H1 (cell line): ENCODE results near the gene RSL24D1. TPM values are rescaled to one million over a fixed set of nuclear protein-coding genes. Genes with fewer than 3 reads are reported as not detected.

Experiments
- CTCF ChIA-PET: fragments of 300-600 bp; sonication (Branson Sonifier 250); formaldehyde crosslinking; loops from one replicate; lab custom pipeline; 2021; ENCODE audit not compliant: partially characterized antibody; lab: Charles Lee
- POLR2A ChIA-PET: fragments of 300-600 bp; sonication (Branson Sonifier 250); formaldehyde crosslinking; loops from one replicate; lab custom pipeline; 2021; ENCODE audit warnings: inconsistent platforms; ENCODE audit not compliant: partially characterized antibody; lab: Charles Lee
- DNase-seq, 2 experiments: peaks; one replicate each; pipeline versions ENCODE4 v3.0.0 to v3.0.0-alpha.2; 2010 to 2022; ENCODE audit warnings: low spot score in 2 of 2, low read depth in 1 of 2, mixed read lengths in 1 of 2
- FAIRE-seq: peaks from 2 replicates; lab custom pipeline; 2011; peaks lifted over from hg19 to GRCh38; lab: Jason Lieb, UNC
- H2AFZ ChIP-seq: 2 replicates; pipeline ENCODE4 v1.8.1; 2012; ENCODE audit warnings: low read length, inconsistent platforms
- H2AK5ac ChIP-seq: 2 replicates; pipeline ENCODE4 v1.6.1; 2013; ENCODE audit warnings: low read depth, low read length
- H2BK120ac ChIP-seq: replicated peaks from 2 replicates; pipeline ENCODE3; 2013; ENCODE audit warnings: low read depth, low read length, inconsistent platforms
- H2BK12ac ChIP-seq: 2 replicates; pipeline ENCODE4 v1.6.1; 2013; ENCODE audit warnings: low read depth, low read length
- H2BK15ac ChIP-seq: 2 replicates; pipeline ENCODE4 v1.6.1; 2013; ENCODE audit warnings: low read length
- H2BK20ac ChIP-seq: 2 replicates; pipeline ENCODE4 v1.6.1; 2013; ENCODE audit warnings: low read length
- H2BK5ac ChIP-seq: 2 replicates; pipeline ENCODE4 v1.6.1; 2013; ENCODE audit warnings: low read depth, low read length
- H3K14ac ChIP-seq: 2 replicates; pipeline ENCODE4 v1.6.1; 2013; ENCODE audit warnings: inconsistent platforms; ENCODE audit not compliant: insufficient read length
- H3K18ac ChIP-seq: 2 replicates; pipeline ENCODE4 v1.6.1; 2013; ENCODE audit warnings: low read length; ENCODE audit errors: extremely low read depth
- H3K23ac ChIP-seq: 2 replicates; pipeline ENCODE4 v1.6.1; 2013; ENCODE audit warnings: inconsistent platforms; ENCODE audit not compliant: insufficient read length
- H3K23me2 ChIP-seq: 2 replicates; pipeline ENCODE4 v1.6.1; 2013; ENCODE audit warnings: low read depth, low read length
- H3K27ac ChIP-seq: 2 replicates; pipeline ENCODE4 v1.6.1; 2011; ENCODE audit warnings: low read depth, low read length, inconsistent platforms
- H3K27me3 ChIP-seq, 4 experiments: replicated peaks in 1 of 4; 1 replicate in 1 of 4; 2 replicates in 3 of 4; pipeline versions ENCODE4 v1.6.1 to v1.8.1; 2011 to 2013; ENCODE audit warnings: low read length in 3 of 4, mild to moderate bottlenecking in 3 of 4, inconsistent platforms in 2 of 4, mixed read lengths in 2 of 4, moderate library complexity in 1 of 4; ENCODE audit not compliant: control insufficient read depth in 3 of 4, insufficient read depth in 3 of 4; ENCODE audit errors: extremely low read depth in 1 of 4
- H3K36me3 ChIP-seq, 4 experiments: 2 replicates each; pipeline versions ENCODE4 v1.6.1 to v1.8.1; 2011 to 2013; ENCODE audit warnings: mild to moderate bottlenecking in 4 of 4, low read length in 3 of 4, moderate library complexity in 2 of 4, control low read depth in 1 of 4, inconsistent platforms in 1 of 4; ENCODE audit not compliant: insufficient read depth in 4 of 4, control insufficient read depth in 2 of 4
- H3K4ac ChIP-seq: replicated peaks from 2 replicates; pipeline ENCODE3; 2013; ENCODE audit warnings: low read length, low read depth, mixed read lengths, inconsistent platforms; ENCODE audit not compliant: insufficient read length
- H3K4me1 ChIP-seq, 4 experiments: replicated peaks in 1 of 4; 1 replicate in 1 of 4; 2 replicates in 3 of 4; pipeline versions ENCODE4 v1.6.1 to v1.8.1; 2011 to 2013; ENCODE audit warnings: low read length in 3 of 4, inconsistent platforms in 2 of 4, mixed read lengths in 1 of 4; ENCODE audit not compliant: insufficient read depth in 4 of 4, control insufficient read depth in 3 of 4
- H3K4me2 ChIP-seq, 2 experiments: 2 replicates each; pipeline versions ENCODE4 v1.6.1 to v1.8.1; 2011 to 2013; ENCODE audit warnings: low read depth in 2 of 2, low read length in 2 of 2, control low read depth in 1 of 2, inconsistent platforms in 1 of 2, mild to moderate bottlenecking in 1 of 2; ENCODE audit not compliant: insufficient read depth in 1 of 2
- H3K4me3 ChIP-seq, 4 experiments: fragments of 200-600, 300-600 bp in 1 of 4; sonication (generic), shearing (Covaris generic), sonication (Bioruptor Twin) in 1 of 4; 2 replicates each; pipeline versions ENCODE4 v1.5.1 to v1.8.1; 2011 to 2016; ENCODE audit warnings: low read length in 4 of 4, low read depth in 3 of 4, control low read depth in 2 of 4, inconsistent platforms in 2 of 4, mild to moderate bottlenecking in 2 of 4, mixed read lengths in 1 of 4, moderate library complexity in 1 of 4; ENCODE audit not compliant: insufficient read depth in 2 of 4; ENCODE audit errors: extremely low read depth in 1 of 4
- H3K56ac ChIP-seq: replicated peaks from 2 replicates; pipeline ENCODE3; 2013; ENCODE audit warnings: low read depth, mild to moderate bottlenecking, mixed read lengths, low read length, inconsistent platforms; ENCODE audit not compliant: insufficient read length
- H3K79me1 ChIP-seq: 2 replicates; pipeline ENCODE4 v1.6.1; 2013; ENCODE audit warnings: low read depth, low read length, control low read depth
- H3K79me2 ChIP-seq, 2 experiments: 2 replicates each; pipeline versions ENCODE4 v1.6.1 to v1.8.1; 2012 to 2013; ENCODE audit warnings: low read length in 2 of 2, mild to moderate bottlenecking in 2 of 2, inconsistent platforms in 1 of 2; ENCODE audit not compliant: insufficient read depth in 2 of 2, control insufficient read depth in 1 of 2
- H3K9ac ChIP-seq, 4 experiments: replicated peaks in 1 of 4; 1 replicate in 1 of 4; 2 replicates in 3 of 4; pipeline versions ENCODE4 v1.6.1 to v1.8.1; 2011 to 2013; ENCODE audit warnings: low read depth in 3 of 4, low read length in 3 of 4, control low read depth in 2 of 4, mild to moderate bottlenecking in 2 of 4, moderate library complexity in 2 of 4, inconsistent platforms in 1 of 4; ENCODE audit errors: extremely low read depth in 1 of 4
- H3K9me3 ChIP-seq, 2 experiments: 2 replicates each; pipeline versions ENCODE4 v1.6.1 to v1.8.1; 2012 to 2013; ENCODE audit warnings: mild to moderate bottlenecking in 2 of 2, moderate library complexity in 2 of 2, control low read depth in 1 of 2, inconsistent platforms in 1 of 2, low read depth in 1 of 2, low read length in 1 of 2, mixed read lengths in 1 of 2; ENCODE audit not compliant: insufficient read depth in 2 of 2
- H4K20me1 ChIP-seq, 2 experiments: replicated peaks in 1 of 2; 2 replicates each; pipeline versions ENCODE3 to v1.8.1; 2011 to 2013; ENCODE audit warnings: inconsistent platforms in 2 of 2, low read length in 2 of 2, mild to moderate bottlenecking in 1 of 2; ENCODE audit not compliant: insufficient read depth in 2 of 2, control insufficient read depth in 1 of 2
- H4K5ac ChIP-seq: 2 replicates; pipeline ENCODE4 v1.6.1; 2013; ENCODE audit warnings: low read length, low read depth, mixed read lengths, inconsistent platforms; ENCODE audit not compliant: insufficient read length
- H4K8ac ChIP-seq: 2 replicates; pipeline ENCODE4 v1.8.0; 2013; ENCODE audit warnings: mild to moderate bottlenecking, moderate library complexity, low read length, inconsistent platforms; ENCODE audit not compliant: insufficient read depth; ENCODE audit errors: extremely low read depth
- H4K91ac ChIP-seq: replicated peaks from 2 replicates; pipeline ENCODE3; 2013; ENCODE audit warnings: low read length, mixed read lengths, inconsistent platforms; ENCODE audit not compliant: insufficient read length
- BCL11A ChIP-seq, 2 experiments: IDR thresholded peaks; one replicate each; pipeline ENCODE4 v1.6.1; 2011; ENCODE audit warnings: low read depth in 2 of 2, low read length in 2 of 2, mild to moderate bottlenecking in 2 of 2
- CBX8 ChIP-seq: fragments of 300-800, 300-1000 bp; sonication (generic); IDR thresholded peaks from 2 replicates; pipeline ENCODE4 v1.7.1; 2016; ENCODE audit warnings: low read depth, low read length, borderline replicate concordance
- JUND ChIP-seq: IDR thresholded peaks from 2 replicates; pipeline ENCODE4 v1.6.1; 2011; ENCODE audit warnings: mild to moderate bottlenecking, improper control_type of control experiment, low read length
- NANOG ChIP-seq: IDR thresholded peaks from 2 replicates; pipeline ENCODE4 v1.6.1; 2011; ENCODE audit warnings: low read length, low read depth, mild to moderate bottlenecking, inconsistent platforms; ENCODE audit not compliant: insufficient read depth, poor library complexity, severe bottlenecking
- POLR2A ChIP-seq, 2 experiments: IDR thresholded peaks; 1 replicate in 1 of 2; 2 replicates in 1 of 2; pipeline ENCODE4 v1.6.1; 2011; ENCODE audit warnings: low read depth in 2 of 2, low read length in 2 of 2, mild to moderate bottlenecking in 2 of 2; ENCODE audit errors: control extremely low read depth in 1 of 2
- RAD21 ChIP-seq, 2 experiments: IDR thresholded peaks in 1 of 2; conservative IDR thresholded peaks in 1 of 2; 2 replicates each; pipeline ENCODE4 v1.6.1; 2011; ENCODE audit warnings: low read depth in 2 of 2, low read length in 2 of 2, improper control_type of control experiment in 1 of 2, inconsistent platforms in 1 of 2, mild to moderate bottlenecking in 1 of 2, moderate library complexity in 1 of 2
- SIN3A ChIP-seq, 2 experiments: IDR thresholded peaks in 1 of 2; conservative IDR thresholded peaks in 1 of 2; 2 replicates each; pipeline ENCODE4 v1.6.1; 2011 to 2012; ENCODE audit warnings: low read length in 2 of 2, improper control_type of control experiment in 1 of 2, low read depth in 1 of 2, mild to moderate bottlenecking in 1 of 2
- SP1 ChIP-seq: IDR thresholded peaks from 2 replicates; pipeline ENCODE4 v1.6.1; 2011; ENCODE audit warnings: low read depth, low read length
- SP2 ChIP-seq: IDR thresholded peaks from 2 replicates; pipeline ENCODE4 v1.6.1; 2012; ENCODE audit warnings: mild to moderate bottlenecking, low read length, inconsistent platforms
- TBP ChIP-seq: IDR thresholded peaks from 2 replicates; pipeline ENCODE4 v1.6.1; 2011; ENCODE audit warnings: low read depth, low read length, improper control_type of control experiment
- TCF12 ChIP-seq: IDR thresholded peaks from 2 replicates; pipeline ENCODE4 v1.6.1; 2011; ENCODE audit warnings: low read depth, mild to moderate bottlenecking, low read length
- WGBS, 2 experiments: shearing (Covaris generic) in 1 of 2; methylation state at CpG; one replicate each; pipeline versions ENCODE4 v1.1.6 to v1.1.7; 2013 to 2015; ENCODE audit warnings: low lambda C conversion rate in 2 of 2, mixed read lengths in 2 of 2, inconsistent platforms in 1 of 2, low coverage in 1 of 2, missing lambda C conversion rate in 1 of 2; ENCODE audit not compliant: insufficient replicate concordance in 2 of 2, insufficient coverage in 1 of 2, insufficient read length in 1 of 2; ENCODE audit errors: extremely low coverage in 1 of 2, missing lambda C conversion rate in 1 of 2; 5-methylcytosine and 5-hydroxymethylcytosine counted together
- polyA plus RNA-seq, 7 experiments: library from polyadenylated mRNA; depleted of rRNA in 3 of 7; stranded (reverse) in 5 of 7; unstranded in 2 of 7; fragments of >200 nt in 5 of 7; fragments of 200-250 nt in 2 of 7; gene quantifications; 1 replicate in 5 of 7; 2 replicates in 1 of 7; 4 replicates in 1 of 7; pipeline versions ENCODE4 v1.2.1 to v1.2.3, GENCODE V29; 2011 to 2013; ENCODE audit warnings: missing spikeins in 2 of 7, mixed read lengths in 2 of 7
- total RNA-seq: library from RNA; stranded (reverse); fragmentation: NEBNext Ultra II Directional; extraction: Animal tissue kit (Norgen Biotek cat#: 25700); gene quantifications from 2 replicates; pipeline ENCODE4 v1.2.1, GENCODE V29; 2021
- TF ChIP-seq, protein P1 (sequence below), 3 experiments: IDR thresholded peaks; 1 replicate in 2 of 3; 2 replicates in 1 of 3; pipeline versions ENCODE4 v1.5.1 to v1.6.1; 2011; ENCODE audit warnings: low read length in 3 of 3, mild to moderate bottlenecking in 3 of 3, inconsistent platforms in 2 of 3, low read depth in 1 of 3, moderate library complexity in 1 of 3; ENCODE audit not compliant: insufficient read depth in 1 of 3; ENCODE audit errors: control extremely low read depth in 1 of 3

Gene RSL24D1
- total and polyA plus RNA-seq, 2 of the 8 experiments (the other 6 are each of a cell fraction or from before 2014, with no cell fraction given) = 45.7 to 130 TPM

DNA sequence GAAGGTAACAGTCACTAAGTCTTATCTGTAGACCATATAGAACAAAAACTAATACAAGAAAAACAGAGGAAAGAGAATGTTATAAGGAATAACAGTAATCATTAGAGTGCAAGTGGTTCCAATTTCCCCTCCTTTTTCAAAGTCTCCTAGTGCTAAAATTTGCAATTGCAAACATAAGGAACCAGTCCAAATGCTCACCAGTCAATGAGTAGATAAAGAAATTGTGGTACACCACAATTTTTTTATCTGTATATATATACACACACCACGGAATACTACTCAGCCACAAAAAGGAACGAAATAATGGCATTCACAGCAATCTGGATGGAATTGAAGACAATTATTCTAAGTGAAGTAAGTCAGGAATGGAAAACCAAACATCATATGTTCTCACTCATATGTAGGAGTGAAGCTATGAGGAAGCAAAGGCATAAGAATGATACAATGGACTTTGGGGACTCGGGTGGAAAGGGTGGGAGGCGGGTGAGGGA is 38.9 kb upstream of the RSL24D1 start:
- no peak overlapping the region for H4K8ac ChIP-seq
- DNase-seq (no peak), FAIRE-seq (no peak)
- no peak overlapping the region for H3K18ac ChIP-seq
- H2BK120ac ChIP-seq = no peak overlapping the region
- H2AK5ac ChIP-seq = no peak overlapping the region
- H2BK12ac ChIP-seq = no peak overlapping the region
- no peak overlapping the region for H3K4ac ChIP-seq
- no peak overlapping the region for H3K27ac ChIP-seq
- H3K4me3 ChIP-seq = no peak overlapping the region
- H3K9me3 ChIP-seq = no peaks in the 10 kb centered on the region
- CTCF ChIA-PET = no interaction called here
- H4K91ac ChIP-seq = no peak overlapping the region
- no peak overlapping the region for H2AFZ ChIP-seq
- H2BK15ac ChIP-seq = no peak overlapping the region
- H3K23ac ChIP-seq = no peak overlapping the region
- H3K9ac ChIP-seq = no peak overlapping the region
- no peak overlapping the region for H3K14ac ChIP-seq
- H3K4me2 ChIP-seq = no peak overlapping the region
- no peaks in the 10 kb centered on the region for H3K36me3 ChIP-seq
- no peaks in the 10 kb centered on the region for H3K79me1 ChIP-seq
- no peak overlapping the region for H2BK20ac ChIP-seq
- WGBS, 2 experiments = 91% methylated on average over 4 of the region's 4 CpGs; no CpG with 5 or more reads in 1 of the 2 experiments
- H3K23me2 ChIP-seq = no peaks in the 10 kb centered on the region
- no peaks in the 10 kb centered on the region for H3K79me2 ChIP-seq
- no peak overlapping the region for H3K56ac ChIP-seq
- POLR2A ChIA-PET = no interaction called here
- H4K20me1 ChIP-seq = no peaks in the 10 kb centered on the region
- no peak overlapping the region for H4K5ac ChIP-seq
- H3K27me3 ChIP-seq = no peaks in the 10 kb centered on the region
- H2BK5ac ChIP-seq = no peak overlapping the region
- H3K4me1 ChIP-seq = no peaks in the 10 kb centered on the region
- TF ChIP-seq, protein P1, sequence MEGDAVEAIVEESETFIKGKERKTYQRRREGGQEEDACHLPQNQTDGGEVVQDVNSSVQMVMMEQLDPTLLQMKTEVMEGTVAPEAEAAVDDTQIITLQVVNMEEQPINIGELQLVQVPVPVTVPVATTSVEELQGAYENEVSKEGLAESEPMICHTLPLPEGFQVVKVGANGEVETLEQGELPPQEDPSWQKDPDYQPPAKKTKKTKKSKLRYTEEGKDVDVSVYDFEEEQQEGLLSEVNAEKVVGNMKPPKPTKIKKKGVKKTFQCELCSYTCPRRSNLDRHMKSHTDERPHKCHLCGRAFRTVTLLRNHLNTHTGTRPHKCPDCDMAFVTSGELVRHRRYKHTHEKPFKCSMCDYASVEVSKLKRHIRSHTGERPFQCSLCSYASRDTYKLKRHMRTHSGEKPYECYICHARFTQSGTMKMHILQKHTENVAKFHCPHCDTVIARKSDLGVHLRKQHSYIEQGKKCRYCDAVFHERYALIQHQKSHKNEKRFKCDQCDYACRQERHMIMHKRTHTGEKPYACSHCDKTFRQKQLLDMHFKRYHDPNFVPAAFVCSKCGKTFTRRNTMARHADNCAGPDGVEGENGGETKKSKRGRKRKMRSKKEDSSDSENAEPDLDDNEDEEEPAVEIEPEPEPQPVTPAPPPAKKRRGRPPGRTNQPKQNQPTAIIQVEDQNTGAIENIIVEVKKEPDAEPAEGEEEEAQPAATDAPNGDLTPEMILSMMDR (IDR thresholded peaks at IDR 0.05; ENCODE audit: control extremely low read depth in 1 of 3, insufficient read depth in 1 of 3, low read depth in 1 of 3, low read length in 3 of 3) = no peak
- no peak for TF ChIP-seq SP2
- TF ChIP-seq BCL11A (IDR thresholded peaks at IDR 0.05; ENCODE audit: low read depth in 2 of 2, low read length in 2 of 2) = no peak
- no peak for TF ChIP-seq JUND
- TF ChIP-seq SIN3A (conservative IDR thresholded peaks at IDR 0.05 in 1 of 2, IDR thresholded peaks at IDR 0.05 in 1 of 2; ENCODE audit: low read depth in 1 of 2, low read length in 2 of 2) = no peak
- TF ChIP-seq POLR2A (IDR thresholded peaks at IDR 0.05; ENCODE audit: control extremely low read depth in 1 of 2, low read depth in 2 of 2, low read length in 2 of 2) = no peak
- no peak for TF ChIP-seq TBP
- no peak for TF ChIP-seq RAD21 (IDR thresholded peaks at IDR 0.05 in 1 of 2, conservative IDR thresholded peaks at IDR 0.05 in 1 of 2; ENCODE audit: low read depth in 2 of 2, low read length in 2 of 2)
- TF ChIP-seq TCF12 = no peak
- no peak for TF ChIP-seq NANOG
- TF ChIP-seq CBX8 = no peak
- TF ChIP-seq SP1 = no peak
